K562 (cell line): ENCODE measurements around the gene NAB1. TPM values are rescaled to one million over a fixed set of nuclear protein-coding genes. Genes with fewer than 3 reads are reported as not detected.

ENCODE experiments used
- ATAC-seq: fragments of 200-7000 bp; cut with Tn5 transposase; 3 replicates; pipeline ENCODE4 v1.9.1; 2020; ENCODE audit warnings: moderate library complexity
- BruUV-seq: library from RNA; stranded (reverse); fragments of 400-500 nt; replicated peaks from 2 replicates; lab custom pipeline; 2021; lab: Mats Ljungman, UMichigan
- CTCF ChIA-PET: fragments of 300-600 bp; formaldehyde crosslinking; extraction: SDS; loops from one replicate; lab custom pipeline; 2021; ENCODE audit warnings: low intra/inter-chr PET ratio; lab: Yijun Ruan, JAX
- POLR2A ChIA-PET: fragments of 300-600, 350-650 bp; sonication (Branson Sonifier 250); formaldehyde crosslinking; extraction: SDS; loops from one replicate; lab custom pipeline; 2021; ENCODE audit warnings: antibody characterized with exemption, inconsistent platforms; lab: Yijun Ruan, JAX
- DNase-seq, 4 experiments: peaks; one replicate each; pipeline versions ENCODE4 v3.0.0 to v3.0.0-alpha.2; 2011 to 2018; ENCODE audit warnings: low spot score in 3 of 4, mixed read lengths in 3 of 4; ENCODE audit errors: extremely low read depth in 1 of 4
- FAIRE-seq: peaks from 2 replicates; lab custom pipeline; 2011; peaks lifted over from hg19 to GRCh38; lab: Jason Lieb, UNC
- H2AFZ ChIP-seq: 2 replicates; pipeline ENCODE4 v1.6.0; 2011; ENCODE audit warnings: low read depth, low read length, control low read depth, inconsistent platforms
- H3K27ac ChIP-seq: fragments of 200-600 bp; 3 replicates; pipeline ENCODE4 v1.8.0; 2011; ENCODE audit warnings: low read depth, mild to moderate bottlenecking, control low read depth, inconsistent platforms, low read length, moderate library complexity, mixed read lengths; ENCODE audit errors: extremely low read depth
- H3K27me3 ChIP-seq, 2 experiments: fragments of 300-600 bp in 1 of 2; 2 replicates in 1 of 2; 3 replicates in 1 of 2; pipeline versions ENCODE4 v1.6.0 to v1.8.0; 2011; ENCODE audit warnings: inconsistent platforms in 2 of 2, low read length in 2 of 2, mild to moderate bottlenecking in 1 of 2, mixed read lengths in 1 of 2, moderate library complexity in 1 of 2; ENCODE audit not compliant: control insufficient read depth in 2 of 2, insufficient read depth in 2 of 2
- H3K36me3 ChIP-seq: fragments of 300-600 bp; 3 replicates; pipeline ENCODE4 v1.8.0; 2011; ENCODE audit warnings: mild to moderate bottlenecking, low read length, inconsistent platforms; ENCODE audit not compliant: control insufficient read depth, insufficient read depth
- H3K4me1 ChIP-seq, 2 experiments: fragments of 200-600 bp in 1 of 2; replicated peaks in 1 of 2; 2 replicates in 1 of 2; 3 replicates in 1 of 2; pipeline versions ENCODE4 v1.5.1 to v1.8.0; 2011; ENCODE audit warnings: inconsistent platforms in 2 of 2, low read length in 2 of 2, mild to moderate bottlenecking in 1 of 2, mixed read lengths in 1 of 2, moderate library complexity in 1 of 2; ENCODE audit not compliant: control insufficient read depth in 2 of 2, insufficient read depth in 2 of 2
- H3K4me2 ChIP-seq: 2 replicates; pipeline ENCODE4 v1.6.1; 2011; ENCODE audit warnings: low read length, control low read depth, inconsistent platforms, mixed read lengths; ENCODE audit not compliant: insufficient read depth
- H3K4me3 ChIP-seq: fragments of 200-600 bp; sonication (generic), shearing (Covaris generic); 2 replicates; pipeline ENCODE4 v1.5.1; 2016; ENCODE audit warnings: control low read depth, inconsistent platforms
- H3K79me2 ChIP-seq: fragments of 200-600 bp; 3 replicates; pipeline ENCODE4 v1.8.0; 2011; ENCODE audit warnings: low read length, inconsistent platforms; ENCODE audit not compliant: control insufficient read depth, insufficient read depth
- H3K9ac ChIP-seq, 2 experiments: 2 replicates each; pipeline versions ENCODE4 v1.6.0 to v1.6.1; 2011; ENCODE audit warnings: low read depth in 2 of 2, low read length in 2 of 2, control low read depth in 1 of 2, inconsistent platforms in 1 of 2, mild to moderate bottlenecking in 1 of 2, mixed read lengths in 1 of 2; ENCODE audit not compliant: insufficient read depth in 1 of 2
- H3K9me1 ChIP-seq: one replicate; pipeline ENCODE4 v1.6.0; 2011; ENCODE audit warnings: inconsistent platforms, mild to moderate bottlenecking, low read length, moderate library complexity; ENCODE audit not compliant: control insufficient read depth, insufficient read depth
- H3K9me3 ChIP-seq: replicated peaks from 2 replicates; pipeline ENCODE4 v1.5.1; 2011; ENCODE audit warnings: low read depth, low read length, inconsistent platforms; ENCODE audit not compliant: control insufficient read depth, insufficient read depth
- H4K20me1 ChIP-seq: replicated peaks from 2 replicates; pipeline ENCODE4 v1.6.1; 2011; ENCODE audit warnings: low read length, inconsistent platforms, mixed read lengths; ENCODE audit not compliant: control insufficient read depth, insufficient read depth
- BCLAF1 ChIP-seq, 2 experiments: fragments of 450-650 bp in 1 of 2; IDR thresholded peaks; 2 replicates each; pipeline ENCODE4 v1.6.1; 2011 to 2017; ENCODE audit warnings: low read depth in 2 of 2, antibody characterized with exemption in 1 of 2, borderline replicate concordance in 1 of 2, low read length in 1 of 2, mild to moderate bottlenecking in 1 of 2, mixed read lengths in 1 of 2; ENCODE audit not compliant: control insufficient read depth in 1 of 2
- HDGF ChIP-seq: fragments of 450-650 bp; IDR thresholded peaks from 2 replicates; pipeline ENCODE4 v1.6.1; 2016
- ILF3 ChIP-seq: fragments of 450-650 bp; IDR thresholded peaks from 2 replicates; pipeline ENCODE4 v1.6.1; 2018; ENCODE audit warnings: antibody characterized with exemption, mild to moderate bottlenecking, moderate library complexity, borderline replicate concordance
- JUND ChIP-seq, 2 experiments: IDR thresholded peaks; 2 replicates in 1 of 2; 3 replicates in 1 of 2; pipeline ENCODE4 v1.6.1; 2011; ENCODE audit warnings: borderline replicate concordance in 2 of 2, low read depth in 2 of 2, low read length in 2 of 2, improper control_type of control experiment in 1 of 2, missing biosample characterization in 1 of 2, missing genetic modification characterization in 1 of 2, missing genetic modification reagents in 1 of 2
- KLF1 ChIP-seq: fragments of 450-650 bp; IDR thresholded peaks from 2 replicates; pipeline ENCODE4 v1.6.1; 2016; ENCODE audit warnings: missing genetic modification characterization, missing compliant biosample characterization
- MAFF ChIP-seq: IDR thresholded peaks from 2 replicates; pipeline ENCODE4 v1.6.1; 2012; ENCODE audit warnings: low read length, improper control_type of control experiment
- MYBL2 ChIP-seq, 2 experiments: fragments of 450-650 bp in 1 of 2; sonication (generic) in 1 of 2; formaldehyde crosslinking in 1 of 2; IDR thresholded peaks; 2 replicates each; pipeline versions ENCODE4 v1.6.1 to v1.8.1; 2017 to 2022; ENCODE audit warnings: borderline replicate concordance in 1 of 2, inconsistent platforms in 1 of 2, low read depth in 1 of 2, mild to moderate bottlenecking in 1 of 2, missing genetic modification reagents in 1 of 2, moderate library complexity in 1 of 2
- NR4A1 ChIP-seq, 2 experiments: fragments of 250-450 bp in 1 of 2; fragments of 450-650 bp in 1 of 2; sonication (Bioruptor Pico) in 1 of 2; IDR thresholded peaks; 2 replicates each; pipeline versions ENCODE4 v1.4.0 to v1.6.1; 2016 to 2020; ENCODE audit warnings: mild to moderate bottlenecking in 2 of 2, missing compliant biosample characterization in 1 of 2, missing genetic modification characterization in 1 of 2, moderate library complexity in 1 of 2
- PHB ChIP-seq: fragments of 250-450 bp; sonication (Bioruptor Pico); IDR thresholded peaks from 2 replicates; pipeline ENCODE4 v1.5.0; 2021
- POLR3A ChIP-seq: IDR thresholded peaks from 2 replicates; pipeline ENCODE4 v1.6.1; 2011; ENCODE audit warnings: borderline replicate concordance, mild to moderate bottlenecking, moderate library complexity; ENCODE audit not compliant: insufficient read length, insufficient read depth; ENCODE audit errors: extremely low read depth
- SMAD1 ChIP-seq: fragments of 150-350 bp; IDR thresholded peaks from 2 replicates; pipeline ENCODE4 v1.6.1; 2014; ENCODE audit warnings: low read length, low read depth; ENCODE audit not compliant: partially characterized antibody
- SOX6 ChIP-seq: fragments of 450-650 bp; IDR thresholded peaks from 2 replicates; pipeline ENCODE4 v1.6.1; 2014; ENCODE audit warnings: mild to moderate bottlenecking
- SREBF1 ChIP-seq: fragments of 150-350 bp; IDR thresholded peaks from 2 replicates; pipeline ENCODE4 v1.6.1; 2014; ENCODE audit warnings: antibody characterized with exemption, low read depth, low read length, borderline replicate concordance
- ZFP36 ChIP-seq: fragments of 150-350 bp; IDR thresholded peaks from 2 replicates; pipeline ENCODE4 v1.6.1; 2018; ENCODE audit warnings: low read length, low read depth; ENCODE audit not compliant: partially characterized antibody
- ZNF507 ChIP-seq: conservative IDR thresholded peaks from 2 replicates; pipeline ENCODE4 v1.6.1; 2017; ENCODE audit warnings: missing genetic modification characterization, missing compliant biosample characterization
- ZNF512 ChIP-seq: IDR thresholded peaks from 2 replicates; pipeline ENCODE4 v1.6.1; 2016; ENCODE audit warnings: missing genetic modification characterization, missing compliant biosample characterization
- ZNF707 ChIP-seq: fragments of 250-450 bp; sonication (Bioruptor Pico); conservative IDR thresholded peaks from 2 replicates; pipeline ENCODE4 v1.8.0; 2022; ENCODE audit warnings: inconsistent platforms, mild to moderate bottlenecking, moderate library complexity
- in situ Hi-C: fragments of 300-500 bp; cut with MboI; formaldehyde crosslinking; loops from 4 replicates; pipeline ENCODE4 v1.15.0; 2018; ENCODE audit warnings: inconsistent platforms, mixed read lengths
- intact Hi-C: fragments of 100-400 bp; cut with micrococcal nuclease; formaldehyde crosslinking; loops from 2 replicates; pipeline ENCODE4 v1.14.2; 2022
- polyA plus RNA-seq, 8 experiments: library from polyadenylated mRNA; depleted of rRNA in 4 of 8; stranded (reverse) in 5 of 8; unstranded in 3 of 8; fragments of >200 nt; fragmentation: Nextera tagmentation in 2 of 8; fragmentation: Illumina TruSeq in 1 of 8; extraction: Ambion mirVana in 2 of 8; extraction: Trizol in 1 of 8; gene quantifications; 2 replicates each; pipeline versions ENCODE4 v1.2.1 to v1.2.3, GENCODE V29; 2011 to 2014; ENCODE audit warnings: inconsistent platforms in 1 of 8, missing spikeins in 1 of 8
- total RNA-seq, 7 experiments: library from RNA; depleted of rRNA in 6 of 7; stranded (reverse); fragments of >200 nt in 6 of 7; fragmentation: Illumina TruSeq in 2 of 7; extraction: Trizol in 2 of 7; gene quantifications; 2 replicates each; pipeline versions ENCODE4 v1.2.1 to v1.2.3, GENCODE V29; 2011 to 2021; ENCODE audit warnings: low replicate concordance in 1 of 7

The NAB1 gene
- total and polyA plus RNA-seq, 9 of the 15 experiments (the other 6 are each of a cell fraction or from before 2014, with no cell fraction given), result 3.1 to 23.0 (median 16.3) TPM

- TF ChIP-seq JUND (IDR thresholded peaks at IDR 0.05; ENCODE audit: borderline replicate concordance, low read depth, low read length) (0 out of 2 replicates have a peak, but pooled peaks have one; percentile 7), JUND (tag; IDR thresholded peaks at IDR 0.05; ENCODE audit: borderline replicate concordance, low read depth, low read length) (no peak; the same call in 2 of the 3 replicates), SOX6 (peak; percentile 84), SREBF1 (no peak), ZFP36 (no peak)
Observed at GRCh38 chr2:190618030-190618429, 30.9 kb upstream of the NAB1 start (continued).

- ATAC-seq, result no peak
- no peaks in the 10 kb centered on the region for H3K9me3 ChIP-seq
- no peaks in the 10 kb centered on the region for H3K9me1 ChIP-seq
- H3K4me1 ChIP-seq, result no peaks in the 10 kb centered on the region; a peak in 1 of 5 replicates
- no peak overlapping the region for H3K4me2 ChIP-seq
- H3K79me2 ChIP-seq, result no peaks in the 10 kb centered on the region
- no peak overlapping the region for H3K4me3 ChIP-seq
- BruUV-seq, result no TSS peak
- no peak overlapping the region for H2AFZ ChIP-seq
- intact Hi-C loops (no loop called here), in situ Hi-C loops (no loop called here)
- H3K27ac ChIP-seq, result no peak overlapping the region
- ChIA-PET POLR2A (no interaction called here), CTCF (no interaction called here)
- FAIRE-seq, result no peak
- H3K9ac ChIP-seq, result no peak overlapping the region
- no peaks in the 10 kb centered on the region for H3K27me3 ChIP-seq
- no peaks in the 10 kb centered on the region for H3K36me3 ChIP-seq
- H4K20me1 ChIP-seq, result no peaks in the 10 kb centered on the region
- DNase-seq, result no peak
- TF ChIP-seq MAFF, result no peak
- no peak for TF ChIP-seq BCLAF1 (IDR thresholded peaks at IDR 0.05; ENCODE audit: borderline replicate concordance in 1 of 2, control insufficient read depth in 1 of 2, low read depth in 2 of 2, low read length in 1 of 2)
- no peak for TF ChIP-seq ILF3
- TF ChIP-seq ZNF707 (CRISPR knock-in tag), result no peak
- no peak for TF ChIP-seq POLR3A
- no peak for TF ChIP-seq SMAD1
- TF ChIP-seq MYBL2 (IDR thresholded peaks at IDR 0.05; ENCODE audit: low read depth), result no peak
- no peak for TF ChIP-seq MYBL2 (CRISPR knock-in tag; IDR thresholded peaks at IDR 0.05; ENCODE audit: borderline replicate concordance)
- TF ChIP-seq ZNF507 (tag), result no peak
- no peak for TF ChIP-seq NR4A1 (CRISPR knock-in tag; IDR thresholded peaks at IDR 0.05)
- no peak for TF ChIP-seq NR4A1 (tag; IDR thresholded peaks at IDR 0.05)
- TF ChIP-seq KLF1 (tag), result no peak
- no peak for TF ChIP-seq HDGF
- TF ChIP-seq PHB, result no peak
- no peak for TF ChIP-seq ZNF512
Observed at GRCh38 chr2:190625691-190626090, 23.2 kb upstream of the NAB1 start.
